Heart right ventricle (tissue), 16 donors: Measurements from ENCODE around the gene PTRHD1. TPM values are rescaled to one million over a fixed set of nuclear protein-coding genes. Genes with fewer than 3 reads are reported as not detected.

ENCODE experiments used
- ATAC-seq, 8 donors: fragments of 200-7000 bp; cut with Tn5 transposase; one replicate each; pipeline ENCODE4 v1.9.1; 2020; ENCODE audit warnings: mild to moderate bottlenecking in 8 of 8, moderate library complexity in 8 of 8, moderate number of reproducible peaks in 1 of 8
- DNase-seq, 2 donors: peaks; one replicate each; pipeline ENCODE4 v3.0.0-alpha.2; 2020
- H3K27ac ChIP-seq, 10 donors: fragments of 200-600 bp; sonication (generic) in 2 of 10; one replicate each; pipeline versions ENCODE4 v1.5.0 to v1.8.0; 2020 to 2022; ENCODE audit warnings: mild to moderate bottlenecking in 3 of 10
- H3K27me3 ChIP-seq, 7 donors: fragments of 200-600 bp; one replicate each; pipeline ENCODE4 v1.8.0; 2021 to 2022; ENCODE audit warnings: mild to moderate bottlenecking in 2 of 7
- H3K36me3 ChIP-seq, 9 donors: fragments of 200-600 bp; sonication (generic) in 1 of 9; one replicate each; pipeline versions ENCODE4 v1.5.0 to v1.8.0; 2020 to 2022; ENCODE audit warnings: mild to moderate bottlenecking in 2 of 9
- H3K4me1 ChIP-seq, 9 donors: fragments of 200-600 bp; sonication (generic) in 1 of 9; one replicate each; pipeline versions ENCODE4 v1.5.0 to v1.8.0; 2020 to 2022; ENCODE audit warnings: mild to moderate bottlenecking in 4 of 9
- H3K4me3 ChIP-seq, 10 donors: fragments of 200-600 bp; sonication (generic) in 2 of 10; one replicate each; pipeline versions ENCODE4 v1.5.0 to v1.8.0; 2020 to 2022; ENCODE audit warnings: mild to moderate bottlenecking in 7 of 10, moderate library complexity in 2 of 10
- H3K9me3 ChIP-seq, 11 donors: fragments of 200-600 bp in 10 of 11; sonication (generic) in 2 of 11; one replicate each; pipeline versions ENCODE4 v1.5.0 to v1.8.0; 2013 to 2022; ENCODE audit warnings: mild to moderate bottlenecking in 2 of 11, control low read depth in 1 of 11, moderate library complexity in 1 of 11
- WGBS, 2 donors: extraction: QIAGEN DNeasy Blood & Tissue Kit; methylation state at CpG; one replicate each; pipeline ENCODE4 v1.1.7; 2013; ENCODE audit warnings: inconsistent platforms in 1 of 2; 5-methylcytosine and 5-hydroxymethylcytosine counted together
- intact Hi-C, 10 donors: fragments of 100-400 bp; cut with DNase I; formaldehyde crosslinking; loops; one replicate each; pipeline versions ENCODE4 v1.11.1 to v1.14.2; 2022
- polyA plus RNA-seq, 2 donors: library from polyadenylated mRNA; stranded (reverse); fragments of 200-250 nt; gene quantifications; one replicate each; pipeline ENCODE4 v1.2.3, GENCODE V29; 2013
- total RNA-seq, 10 donors: library from RNA; stranded (reverse); fragmentation: NEBNext Ultra II Directional in 3 of 10; extraction: Animal tissue kit (Norgen Biotek cat#: 25700) in 3 of 10; gene quantifications; one replicate each; pipeline versions ENCODE4 v1.2.1 to v1.2.4, GENCODE V29; 2021 to 2023
- TF ChIP-seq, protein P1 (sequence below), 9 donors: fragments of 200-600 bp; sonication (generic) in 2 of 9; IDR thresholded peaks; one replicate each; pipeline versions ENCODE4 v1.5.0 to v1.8.0; 2021 to 2022; ENCODE audit warnings: antibody characterized with exemption in 9 of 9, mild to moderate bottlenecking in 5 of 9, moderate library complexity in 1 of 9
- donor health status: Arrhythmogenic right ventricular cardiomyopathy.
- donor health status: ischemic (EF 13 %, LVEDD 7.1; RV severe dilation, severe dysfunction).
- donor health status: healthy with polysubstance abuse.
- donor health status: DM: no; HTN: yes; CAD: no.
- donor health status: DM: no; HTN: no; CAD: no.
- donor health status: ischemic (EF 25% LVEDD 6.9; RV normal size, moderate dysfunction).
- donor health status: ischemic (EF 25% LVEDD 5.7; RV mildly dilated, moderate dysfunction).
- donor health status: healthy.
- donor health status: DM: yes; HTN: yes; CAD: no.
- donor health status: Ischemic cardiomyopathy.
- donor health status: ischemic (EF 35%, LVEDD 5.7; RV mildly dilated, moderate dysfunction).
- donor health status: nonischemic (EF 11% LVEDD 7.7; RV severe dilation, severe dysfunction).
- donor health status: DM: yes; HTN: yes; CAD: no.
- donor health status: PGD.
- donor health status: ischemic (EF 29% LVEDD 5.4; RV normal size, mild dysfunction).
- donor health status: nonischemic (EF 23%, LVEDD 6.1; RV moderate dilation, normal function).

The PTRHD1 gene
- total and polyA plus RNA-seq, 12 donors = 19.6 to 38.8 (median 31.4) TPM

- no peaks in the 10 kb centered on the region for H3K9me3 ChIP-seq
- intact Hi-C loops = no loop called here
- ATAC-seq (peak in 2 of 8 donors; percentile 33 to 39), DNase-seq (no peak)
- no peaks in the 10 kb centered on the region for H3K27me3 ChIP-seq
- H3K36me3 ChIP-seq = peaks cover 0 to 85% (median 9%) of the 10 kb centered on the region in 9 donors
- TF ChIP-seq, protein P1, sequence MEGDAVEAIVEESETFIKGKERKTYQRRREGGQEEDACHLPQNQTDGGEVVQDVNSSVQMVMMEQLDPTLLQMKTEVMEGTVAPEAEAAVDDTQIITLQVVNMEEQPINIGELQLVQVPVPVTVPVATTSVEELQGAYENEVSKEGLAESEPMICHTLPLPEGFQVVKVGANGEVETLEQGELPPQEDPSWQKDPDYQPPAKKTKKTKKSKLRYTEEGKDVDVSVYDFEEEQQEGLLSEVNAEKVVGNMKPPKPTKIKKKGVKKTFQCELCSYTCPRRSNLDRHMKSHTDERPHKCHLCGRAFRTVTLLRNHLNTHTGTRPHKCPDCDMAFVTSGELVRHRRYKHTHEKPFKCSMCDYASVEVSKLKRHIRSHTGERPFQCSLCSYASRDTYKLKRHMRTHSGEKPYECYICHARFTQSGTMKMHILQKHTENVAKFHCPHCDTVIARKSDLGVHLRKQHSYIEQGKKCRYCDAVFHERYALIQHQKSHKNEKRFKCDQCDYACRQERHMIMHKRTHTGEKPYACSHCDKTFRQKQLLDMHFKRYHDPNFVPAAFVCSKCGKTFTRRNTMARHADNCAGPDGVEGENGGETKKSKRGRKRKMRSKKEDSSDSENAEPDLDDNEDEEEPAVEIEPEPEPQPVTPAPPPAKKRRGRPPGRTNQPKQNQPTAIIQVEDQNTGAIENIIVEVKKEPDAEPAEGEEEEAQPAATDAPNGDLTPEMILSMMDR (IDR thresholded peaks at IDR 0.05) = no peak
- no peak overlapping the region for H3K4me3 ChIP-seq
- H3K27ac ChIP-seq = peak overlapping the region in 1 of 10 donors; percentile 9
- H3K4me1 ChIP-seq = peaks cover 0 to 15% (median 4%) of the 10 kb centered on the region in 9 donors
- WGBS, 2 donors = 68 to 70% methylated on average over 3 of the region's 3 CpGs
Observed at GRCh38 chr2:24743924-24744323, 49.3 kb downstream of the PTRHD1 start.

DNA sequence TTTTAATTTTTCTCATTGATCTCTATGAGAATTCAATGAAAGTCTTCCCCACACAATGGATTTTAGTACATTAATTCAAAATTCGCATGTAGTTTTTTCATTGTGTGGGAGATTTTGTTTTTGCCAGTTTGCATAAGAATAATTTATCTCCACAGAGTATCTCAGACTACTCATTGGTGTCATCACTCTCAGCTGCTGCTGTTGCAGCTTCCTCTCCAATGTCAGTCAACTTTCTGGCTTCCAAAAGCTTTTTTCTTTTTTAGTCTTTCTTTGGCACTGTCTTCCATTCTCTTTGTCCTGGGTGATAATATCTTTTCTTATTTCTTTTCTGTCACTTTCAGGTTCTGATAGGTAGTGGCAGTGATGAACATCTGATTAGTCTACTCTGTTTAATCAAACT is 50.5 kb downstream of the PTRHD1 start:
- Histone ChIP-seq H3K4me3 (no peak overlapping the region), H3K4me1 (peaks cover 0 to 23% (median 9%) of the 10 kb centered on the region in 9 donors), H3K9me3 (no peaks in the 10 kb centered on the region), H3K36me3 (peaks cover 0 to 84% (median 9%) of the 10 kb centered on the region in 9 donors), H3K27ac (peak overlapping the region in 1 of 10 donors; percentile 9), H3K27me3 (no peaks in the 10 kb centered on the region)
- TF ChIP-seq, protein P1 (IDR thresholded peaks at IDR 0.05) = no peak
- DNase-seq (no peak), ATAC-seq (no peak)
- intact Hi-C loops = no loop called here
- 88 to 89% methylated on average over 1 of the region's 1 CpG for WGBS, 2 donors

- WGBS, 2 donors = 83 to 85% methylated on average over 1 of the region's 1 CpG
- TF ChIP-seq, protein P1 (IDR thresholded peaks at IDR 0.05) = no peak
- DNase-seq (no peak), ATAC-seq (no peak)
- Histone ChIP-seq H3K4me1 (peaks cover 0 to 23% (median 9%) of the 10 kb centered on the region in 9 donors), H3K27me3 (no peaks in the 10 kb centered on the region), H3K27ac (no peak overlapping the region), H3K9me3 (no peaks in the 10 kb centered on the region), H3K36me3 (peaks cover 0 to 69% (median 7%) of the 10 kb centered on the region in 9 donors), H3K4me3 (no peak overlapping the region)
- intact Hi-C loops = no loop called here
Observed at GRCh38 chr2:24740142-24740541, 53.0 kb downstream of the PTRHD1 start.

Other genes with a start within 250 kb of the PTRHD1 start
- gene CENPO, start within 50 bp of the PTRHD1 start, total RNA-seq = 1 to 10 TPM; 1.5 to 4.6 (median 2.3) TPM
- 1 to 10 TPM; 1.2 to 1.4 TPM for gene CENPO, start within 50 bp of the PTRHD1 start, polyA plus RNA-seq
- gene ADCY3, start 126.8 kb upstream of the PTRHD1 start, total RNA-seq = 10 to 100 TPM in 5 of 10 donors, 1 to 10 TPM in 5; 5.3 to 50.8 (median 10.5) TPM
- gene ADCY3, start 126.8 kb upstream of the PTRHD1 start, polyA plus RNA-seq = 10 to 100 TPM; 16.4 to 19.5 TPM
- 10 to 100 TPM in 6 of 10 donors, 1 to 10 TPM in 4; 7.2 to 13.1 (median 10.5) TPM for gene DNAJC27, start 178.6 kb upstream of the PTRHD1 start, total RNA-seq
- gene DNAJC27, start 178.6 kb upstream of the PTRHD1 start, polyA plus RNA-seq = 1 to 10 TPM; 2.8 to 4.3 TPM
- gene EFR3B, start 248.7 kb upstream of the PTRHD1 start, total RNA-seq = 10 to 100 TPM in 1 of 10 donors, 1 to 10 TPM in 9; 2.6 to 15.2 (median 7.9) TPM
- 1 to 10 TPM in 1 of 2 donors, under 1 TPM in 1; 0.62 to 1.3 TPM for gene EFR3B, start 248.7 kb upstream of the PTRHD1 start, polyA plus RNA-seq